GM18505 (cell line): ENCODE measurements around the gene GMIP.

Experiments
- ATAC-seq: cut with Tn5 transposase; IDR thresholded peaks from one replicate; pipeline ENCODE4 v1.9.1; 2021; ENCODE audit not compliant: unreplicated experiment
- POLR2A ChIP-seq: IDR thresholded peaks from 4 replicates; pipeline ENCODE4 v1.6.1; 2011; ENCODE audit warnings: borderline replicate concordance; ENCODE audit not compliant: insufficient read depth, insufficient read length; ENCODE audit errors: extremely low read depth

The GMIP gene

GRCh38 chr19:19595171-19595701 lies 48.2 kb downstream of the GMIP start:
- no peak for TF ChIP-seq POLR2A
- ATAC-seq: no peak

GRCh38 chr19:19594381-19594780 lies 49.1 kb downstream of the GMIP start:
- no peak for ATAC-seq
- no peak for TF ChIP-seq POLR2A

GRCh38 chr19:19592690-19593089 lies 50.8 kb downstream of the GMIP start:
- no peak for TF ChIP-seq POLR2A
- no peak for ATAC-seq

- ATAC-seq: peak; percentile 54
Observed at GRCh38 chr19:19591133-19591825, 52.2 kb downstream of the GMIP start.

GRCh38 chr19:19588546-19588945 lies 54.9 kb downstream of the GMIP start:
- TF ChIP-seq POLR2A: no peak
- ATAC-seq: no peak

More at GRCh38 chr19:19591133-19591825, 52.2 kb downstream of the GMIP start:
- TF ChIP-seq POLR2A: peak; percentile 49

- ATAC-seq: no peak
- no peak for TF ChIP-seq POLR2A
Observed at GRCh38 chr19:19587771-19588170, 55.7 kb downstream of the GMIP start.

- no peak for ATAC-seq
- TF ChIP-seq POLR2A: no peak
Observed at GRCh38 chr19:19584356-19584755, 59.1 kb downstream of the GMIP start.

GRCh38 chr19:19582471-19582870 lies 61.0 kb downstream of the GMIP start:
- no peak for ATAC-seq
- TF ChIP-seq POLR2A: no peak

- TF ChIP-seq POLR2A: no peak
Observed at GRCh38 chr19:19581391-19581790, 62.1 kb downstream of the GMIP start.

GRCh38 chr19:19580418-19580817 lies 63.0 kb downstream of the GMIP start:
- no peak for TF ChIP-seq POLR2A
- no peak for ATAC-seq

More at GRCh38 chr19:19581391-19581790, 62.1 kb downstream of the GMIP start:
- no peak for ATAC-seq

GRCh38 chr19:19579533-19580361 lies 63.7 kb downstream of the GMIP start:
- TF ChIP-seq POLR2A: no peak
- no peak for ATAC-seq
